Measurements from ENCODE around the gene HCLS1.
"Not testable (repeated sequence)": the region's sequence is repeated elsewhere in the genome, so short reads cannot be mapped to it uniquely, and the experiment has no call there.

The HCLS1 gene

GRCh38 chr3:121595765-121596406 is 64.8 kb downstream of the HCLS1 start:
- H3K27ac ChIP-seq = no peak overlapping the region
- no peaks in the 10 kb centered on the region for H3K27me3 ChIP-seq
- no peak overlapping the region for H3K4me3 ChIP-seq (ENCODE audit: low read depth in 1 of 2, low read length in 1 of 2)
- no peaks in the 10 kb centered on the region for H3K36me3 ChIP-seq
- no peaks in the 10 kb centered on the region for H3K9me3 ChIP-seq
- TF ChIP-seq, protein P1, sequence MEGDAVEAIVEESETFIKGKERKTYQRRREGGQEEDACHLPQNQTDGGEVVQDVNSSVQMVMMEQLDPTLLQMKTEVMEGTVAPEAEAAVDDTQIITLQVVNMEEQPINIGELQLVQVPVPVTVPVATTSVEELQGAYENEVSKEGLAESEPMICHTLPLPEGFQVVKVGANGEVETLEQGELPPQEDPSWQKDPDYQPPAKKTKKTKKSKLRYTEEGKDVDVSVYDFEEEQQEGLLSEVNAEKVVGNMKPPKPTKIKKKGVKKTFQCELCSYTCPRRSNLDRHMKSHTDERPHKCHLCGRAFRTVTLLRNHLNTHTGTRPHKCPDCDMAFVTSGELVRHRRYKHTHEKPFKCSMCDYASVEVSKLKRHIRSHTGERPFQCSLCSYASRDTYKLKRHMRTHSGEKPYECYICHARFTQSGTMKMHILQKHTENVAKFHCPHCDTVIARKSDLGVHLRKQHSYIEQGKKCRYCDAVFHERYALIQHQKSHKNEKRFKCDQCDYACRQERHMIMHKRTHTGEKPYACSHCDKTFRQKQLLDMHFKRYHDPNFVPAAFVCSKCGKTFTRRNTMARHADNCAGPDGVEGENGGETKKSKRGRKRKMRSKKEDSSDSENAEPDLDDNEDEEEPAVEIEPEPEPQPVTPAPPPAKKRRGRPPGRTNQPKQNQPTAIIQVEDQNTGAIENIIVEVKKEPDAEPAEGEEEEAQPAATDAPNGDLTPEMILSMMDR (IDR thresholded peaks at IDR 0.05) = no peak
- H3K4me1 ChIP-seq (ENCODE audit: control insufficient read depth in 1 of 2, insufficient read depth in 1 of 2, low read depth in 1 of 2, low read length in 1 of 2) = no peaks in the 10 kb centered on the region

DNA sequence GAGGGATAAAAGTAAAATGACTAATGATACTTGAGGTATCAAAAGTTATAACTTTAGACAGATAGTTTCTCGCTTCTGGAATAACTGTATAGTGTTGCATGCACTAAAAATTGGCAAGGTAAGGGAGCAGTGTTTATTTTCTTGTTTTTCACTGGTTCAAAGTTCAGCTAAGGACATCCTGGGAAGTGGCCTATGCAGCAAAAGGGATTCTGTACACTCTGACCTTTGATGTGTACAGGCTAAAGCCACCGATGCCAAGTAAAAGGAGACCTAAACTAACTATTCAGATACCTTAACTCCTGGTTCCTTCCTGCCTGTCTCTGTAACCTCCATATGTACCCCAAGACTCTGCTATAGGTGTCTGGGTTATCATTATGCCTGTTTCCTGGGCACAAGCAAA is 65.9 kb downstream of the HCLS1 start:
- Histone ChIP-seq H3K4me3 (ENCODE audit: low read depth in 1 of 2, low read length in 1 of 2) (no peak overlapping the region), H3K36me3 (no peaks in the 10 kb centered on the region), H3K27me3 (no peaks in the 10 kb centered on the region), H3K27ac (no peak overlapping the region), H3K9me3 (no peaks in the 10 kb centered on the region), H3K4me1 (ENCODE audit: control insufficient read depth in 1 of 2, insufficient read depth in 1 of 2, low read depth in 1 of 2, low read length in 1 of 2) (no peaks in the 10 kb centered on the region)
- TF ChIP-seq, protein P1 (IDR thresholded peaks at IDR 0.05) = no peak

DNA sequence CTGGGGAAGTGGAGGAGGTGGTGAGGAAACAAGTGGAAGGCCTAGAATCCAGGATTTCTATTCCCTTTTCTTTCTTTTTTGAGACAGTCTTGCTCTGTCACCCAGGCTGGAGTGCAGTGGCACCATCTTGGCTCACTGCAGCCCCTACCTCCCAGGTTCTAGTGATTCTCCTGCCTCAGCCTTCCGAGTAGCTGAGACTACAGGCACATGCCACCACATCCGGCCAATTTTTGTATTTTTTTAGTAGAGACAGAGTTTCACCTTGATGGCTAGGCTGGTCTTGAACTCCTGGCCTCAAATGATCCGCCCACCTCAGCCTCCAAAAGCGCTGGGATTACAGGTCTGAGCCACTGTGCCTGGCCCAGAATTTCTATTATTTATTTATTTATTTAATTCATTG is 66.9 kb downstream of the HCLS1 start:
- H3K4me1 ChIP-seq (ENCODE audit: control insufficient read depth in 1 of 2, insufficient read depth in 1 of 2, low read depth in 1 of 2, low read length in 1 of 2); H3K27me3 ChIP-seq; H3K4me3 ChIP-seq (ENCODE audit: low read depth in 1 of 2, low read length in 1 of 2); H3K27ac ChIP-seq; H3K36me3 ChIP-seq; H3K9me3 ChIP-seq: not testable (repeated sequence)

DNA sequence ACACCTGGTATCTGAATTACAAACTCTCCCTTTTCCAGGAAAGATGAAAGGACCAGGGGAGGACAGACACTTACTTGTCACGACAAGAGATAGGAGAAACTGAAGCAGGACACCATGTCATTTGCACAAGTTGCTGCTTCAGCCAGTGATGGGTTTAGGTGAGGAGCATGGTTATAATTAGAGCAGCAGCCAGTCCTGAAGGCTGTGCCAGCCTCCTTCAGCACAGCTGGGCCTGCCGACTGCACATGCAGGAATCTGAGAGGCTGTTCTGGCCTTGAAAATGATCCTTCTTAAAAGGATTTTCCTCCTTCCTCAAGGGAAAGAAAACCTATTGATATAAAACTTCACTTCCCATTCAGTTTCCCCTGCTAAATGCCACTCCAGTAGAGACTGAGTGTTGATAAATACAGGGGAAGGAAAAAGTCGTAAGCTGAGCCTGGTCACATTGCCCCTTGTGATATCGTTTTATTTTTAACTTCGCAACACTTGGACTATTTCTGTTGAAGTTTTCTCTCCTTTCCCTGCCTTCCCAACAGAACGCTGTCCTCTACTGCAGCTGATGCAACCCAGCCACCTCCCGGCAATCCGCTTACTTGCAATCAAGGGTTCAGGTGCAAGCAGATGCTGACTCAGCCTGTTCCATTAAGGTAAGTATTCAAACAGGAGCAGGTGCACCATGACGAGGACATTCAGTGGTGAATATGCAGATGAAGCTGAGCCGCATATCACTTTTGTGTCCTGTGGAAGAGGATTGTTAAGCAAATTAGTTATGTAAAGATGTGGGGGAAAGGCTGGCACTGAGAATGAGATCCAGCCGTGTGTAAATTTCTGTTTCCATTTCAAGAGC is 67.6 kb downstream of the HCLS1 start, which contains the start of gene FBXO40:
FBXO40 (plus strand) TSS at position 524 of the 847 bp plus-strand sequence. CDS start 27,197 bp downstream, outside the sequence.
- no peaks in the 10 kb centered on the region for H3K4me1 ChIP-seq (ENCODE audit: control insufficient read depth in 1 of 2, insufficient read depth in 1 of 2, low read depth in 1 of 2, low read length in 1 of 2)
- H3K9me3 ChIP-seq = no peaks in the 10 kb centered on the region
- H3K27me3 ChIP-seq = no peaks in the 10 kb centered on the region
- TF ChIP-seq, protein P1 (IDR thresholded peaks at IDR 0.05) = no peak
- no peak within 1 kb of the TSS for H3K27ac ChIP-seq
- no peak within 1 kb of the TSS for H3K4me3 ChIP-seq (ENCODE audit: low read depth in 1 of 2, low read length in 1 of 2)
- H3K36me3 ChIP-seq = no peaks in the 10 kb centered on the region

GRCh38 chr3:121584418-121584817 is 76.3 kb downstream of the HCLS1 start:
- no peaks in the 10 kb centered on the region for H3K36me3 ChIP-seq
- H3K27ac ChIP-seq = no peak overlapping the region
- no peaks in the 10 kb centered on the region for H3K9me3 ChIP-seq
- H3K4me3 ChIP-seq (ENCODE audit: low read depth in 1 of 2, low read length in 1 of 2) = no peak overlapping the region
- TF ChIP-seq, protein P1 (IDR thresholded peaks at IDR 0.05) = no peak
- H3K27me3 ChIP-seq = peaks cover 7% of the 10 kb centered on the region
- H3K4me1 ChIP-seq (ENCODE audit: control insufficient read depth in 1 of 2, insufficient read depth in 1 of 2, low read depth in 1 of 2, low read length in 1 of 2) = no peaks in the 10 kb centered on the region

- H3K27me3 ChIP-seq = peaks cover 7% of the 10 kb centered on the region
- no peak overlapping the region for H3K4me3 ChIP-seq (ENCODE audit: low read depth in 1 of 2, low read length in 1 of 2)
- H3K4me1 ChIP-seq (ENCODE audit: control insufficient read depth in 1 of 2, insufficient read depth in 1 of 2, low read depth in 1 of 2, low read length in 1 of 2) = no peaks in the 10 kb centered on the region
- TF ChIP-seq, protein P1 (IDR thresholded peaks at IDR 0.05) = no peak
- no peaks in the 10 kb centered on the region for H3K36me3 ChIP-seq
- no peak overlapping the region for H3K27ac ChIP-seq
- H3K9me3 ChIP-seq = no peaks in the 10 kb centered on the region
These were observed 79.0 kb downstream of the HCLS1 start for GRCh38 chr3:121581691-121582090.
